DOHH2 (cell line): ENCODE data around the gene GARNL3.

Experiments used
- H3F3A ChIP-seq: fragments of 200-600 bp; sonication (generic), shearing (Covaris generic); 2 replicates; pipeline ENCODE4 v1.6.0; 2016; ENCODE audit warnings: antibody characterized with exemption, mild to moderate bottlenecking; ENCODE audit not compliant: control insufficient read depth, insufficient read depth
- H3K27ac ChIP-seq: fragments of 200-600 bp; sonication (generic); 2 replicates; pipeline ENCODE4 v1.5.1; 2014; ENCODE audit warnings: low read depth, mild to moderate bottlenecking, low read length, moderate library complexity
- H3K27me3 ChIP-seq: fragments of 200-600 bp; sonication (generic); 2 replicates; pipeline ENCODE4 v1.6.1; 2014; ENCODE audit warnings: mild to moderate bottlenecking, low read length, mixed read lengths; ENCODE audit not compliant: control insufficient read depth
- H3K36me3 ChIP-seq: fragments of 200-600 bp; sonication (generic); 2 replicates; pipeline ENCODE4 v1.6.1; 2014; ENCODE audit warnings: mild to moderate bottlenecking, low read length, moderate library complexity, mixed read lengths; ENCODE audit not compliant: control insufficient read depth
- H3K4me1 ChIP-seq: fragments of 200-600 bp; sonication (generic); 2 replicates; pipeline ENCODE4 v1.6.1; 2014; ENCODE audit warnings: mild to moderate bottlenecking, low read length, mixed read lengths; ENCODE audit not compliant: control insufficient read depth
- H3K4me2 ChIP-seq: fragments of 200-600 bp; sonication (generic); 2 replicates; pipeline ENCODE4 v1.6.0; 2014; ENCODE audit warnings: mild to moderate bottlenecking, low read length, moderate library complexity
- H3K4me3 ChIP-seq: fragments of 200-600 bp; sonication (generic); 2 replicates; pipeline ENCODE4 v1.5.1; 2014; ENCODE audit warnings: mild to moderate bottlenecking, low read length, mixed read lengths
- H3K79me2 ChIP-seq: fragments of 200-600 bp; sonication (generic); 2 replicates; pipeline ENCODE4 v1.6.1; 2014; ENCODE audit warnings: mild to moderate bottlenecking, low read length, mixed read lengths; ENCODE audit not compliant: control insufficient read depth
- H3K9me2 ChIP-seq: fragments of 200-600 bp; sonication (generic); replicated peaks from 2 replicates; pipeline ENCODE4 v1.6.1; 2014; ENCODE audit warnings: mild to moderate bottlenecking, low read length, mixed read lengths; ENCODE audit not compliant: control insufficient read depth
- H3K9me3 ChIP-seq: fragments of 200-600 bp; sonication (generic); 2 replicates; pipeline ENCODE4 v1.6.1; 2014; ENCODE audit warnings: antibody characterized with exemption, low read length, mixed read lengths; ENCODE audit not compliant: control insufficient read depth, insufficient read depth
- H4K20me1 ChIP-seq: fragments of 200-600 bp; sonication (generic); 2 replicates; pipeline ENCODE4 v1.6.0; 2014; ENCODE audit warnings: low read depth, mild to moderate bottlenecking, antibody characterized with exemption, low read length, moderate library complexity; ENCODE audit not compliant: control insufficient read depth, insufficient read depth
- EZH2phosphoT487 ChIP-seq: fragments of 200-600 bp; sonication (generic); IDR thresholded peaks from 2 replicates; pipeline ENCODE4 v1.6.1; 2017; ENCODE audit warnings: borderline replicate concordance, mild to moderate bottlenecking, antibody characterized with exemption, low read length, moderate library complexity, mixed read lengths
- TF ChIP-seq, protein P1 (sequence below): fragments of 200-600 bp; sonication (generic); IDR thresholded peaks from one replicate; pipeline ENCODE4 v1.5.1; 2014; ENCODE audit warnings: antibody characterized with exemption, mild to moderate bottlenecking, low read depth, low read length; ENCODE audit not compliant: poor library complexity, severe bottlenecking

Gene GARNL3

DNA sequence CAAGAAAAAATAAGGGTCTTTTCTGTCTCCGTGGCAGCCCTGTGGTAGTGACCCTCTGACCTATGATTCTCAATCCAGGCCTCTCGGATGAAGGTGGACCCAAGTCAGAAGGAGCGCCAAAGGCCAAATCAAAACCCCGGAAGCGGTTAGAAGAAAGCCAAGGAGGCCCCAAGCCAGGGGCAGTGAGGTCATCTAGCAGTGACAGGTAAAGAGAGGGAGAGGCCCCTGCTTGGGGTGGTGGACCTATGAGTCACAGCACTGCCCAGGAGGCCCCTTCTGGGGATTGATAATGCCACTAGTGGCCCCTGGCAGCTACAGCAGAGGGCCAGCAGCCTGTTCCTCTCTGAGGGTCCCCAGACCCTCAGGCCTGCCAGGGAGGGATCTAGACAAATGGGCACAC, 126.0 kb downstream of the GARNL3 start:
- H3K4me3 ChIP-seq: no peak overlapping the region
- TF ChIP-seq, protein P1, sequence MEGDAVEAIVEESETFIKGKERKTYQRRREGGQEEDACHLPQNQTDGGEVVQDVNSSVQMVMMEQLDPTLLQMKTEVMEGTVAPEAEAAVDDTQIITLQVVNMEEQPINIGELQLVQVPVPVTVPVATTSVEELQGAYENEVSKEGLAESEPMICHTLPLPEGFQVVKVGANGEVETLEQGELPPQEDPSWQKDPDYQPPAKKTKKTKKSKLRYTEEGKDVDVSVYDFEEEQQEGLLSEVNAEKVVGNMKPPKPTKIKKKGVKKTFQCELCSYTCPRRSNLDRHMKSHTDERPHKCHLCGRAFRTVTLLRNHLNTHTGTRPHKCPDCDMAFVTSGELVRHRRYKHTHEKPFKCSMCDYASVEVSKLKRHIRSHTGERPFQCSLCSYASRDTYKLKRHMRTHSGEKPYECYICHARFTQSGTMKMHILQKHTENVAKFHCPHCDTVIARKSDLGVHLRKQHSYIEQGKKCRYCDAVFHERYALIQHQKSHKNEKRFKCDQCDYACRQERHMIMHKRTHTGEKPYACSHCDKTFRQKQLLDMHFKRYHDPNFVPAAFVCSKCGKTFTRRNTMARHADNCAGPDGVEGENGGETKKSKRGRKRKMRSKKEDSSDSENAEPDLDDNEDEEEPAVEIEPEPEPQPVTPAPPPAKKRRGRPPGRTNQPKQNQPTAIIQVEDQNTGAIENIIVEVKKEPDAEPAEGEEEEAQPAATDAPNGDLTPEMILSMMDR: no peak
- no peak for TF ChIP-seq EZH2phosphoT487
- H3K4me1 ChIP-seq: no peaks in the 10 kb centered on the region
- no peaks in the 10 kb centered on the region for H3K9me3 ChIP-seq
- 0 out of 2 replicates have a peak, but pooled peaks cover 6% of the 10 kb centered on the region for H3K27me3 ChIP-seq
- no peak overlapping the region for H3K27ac ChIP-seq
- H3K36me3 ChIP-seq: no peaks in the 10 kb centered on the region
- H3K4me2 ChIP-seq: no peak overlapping the region
- no peaks in the 10 kb centered on the region for H3K79me2 ChIP-seq
- H3F3A ChIP-seq: no peaks in the 10 kb centered on the region
- H4K20me1 ChIP-seq: no peaks in the 10 kb centered on the region
- no peaks in the 10 kb centered on the region for H3K9me2 ChIP-seq

DNA sequence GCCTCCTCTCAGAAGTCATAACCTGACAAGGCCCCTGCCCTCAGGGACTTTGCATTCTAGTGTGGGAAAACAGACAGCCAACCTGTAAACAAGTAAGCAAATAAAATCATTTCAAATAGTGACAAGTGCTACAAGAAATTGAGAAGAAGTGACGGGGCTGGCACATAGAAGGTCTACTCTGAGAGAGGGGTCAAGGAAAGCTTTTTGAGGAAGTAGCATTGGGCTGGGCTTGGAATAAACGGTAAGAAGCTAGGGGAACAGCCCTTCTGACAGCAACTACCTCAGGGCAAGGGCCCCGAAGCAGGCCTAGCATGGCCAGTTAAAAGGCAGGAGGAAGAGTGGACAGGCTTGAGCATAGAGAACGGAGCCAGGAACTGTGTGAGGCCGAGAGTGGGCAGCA, 127.6 kb downstream of the GARNL3 start:
- no peak for TF ChIP-seq EZH2phosphoT487
- TF ChIP-seq, protein P1: no peak
- peaks cover 7% of the 10 kb centered on the region for H3K4me1 ChIP-seq
- no peaks in the 10 kb centered on the region for H3K9me3 ChIP-seq
- H3K79me2 ChIP-seq: no peaks in the 10 kb centered on the region
- no peaks in the 10 kb centered on the region for H3F3A ChIP-seq
- no peak overlapping the region for H3K4me3 ChIP-seq
- H3K36me3 ChIP-seq: no peaks in the 10 kb centered on the region
- H4K20me1 ChIP-seq: no peaks in the 10 kb centered on the region
- no peak overlapping the region for H3K4me2 ChIP-seq
- 0 out of 2 replicates have a peak, but pooled peaks cover 6% of the 10 kb centered on the region for H3K27me3 ChIP-seq
- H3K27ac ChIP-seq: no peak overlapping the region
- no peaks in the 10 kb centered on the region for H3K9me2 ChIP-seq

DNA sequence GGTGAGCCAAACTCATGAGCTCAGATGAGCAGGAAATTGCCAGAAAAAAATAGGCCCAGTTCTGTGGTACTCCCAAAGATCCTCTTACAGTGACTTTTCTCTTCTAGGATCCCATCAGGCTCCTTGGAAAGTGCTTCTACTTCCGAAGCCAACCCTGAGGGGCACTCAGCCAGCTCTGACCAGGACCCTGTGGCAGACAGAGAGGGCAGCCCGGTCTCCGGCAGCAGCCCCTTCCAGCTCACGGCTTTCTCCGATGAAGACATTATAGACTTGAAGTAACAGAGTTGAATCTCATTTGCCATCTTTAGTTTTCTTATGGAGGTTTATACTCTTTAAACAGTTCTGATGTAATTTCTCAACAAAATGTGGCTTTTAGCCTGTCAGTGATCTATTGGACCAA, 128.4 kb downstream of the GARNL3 start:
- no peaks in the 10 kb centered on the region for H3K36me3 ChIP-seq
- no peaks in the 10 kb centered on the region for H3K9me2 ChIP-seq
- no peak for TF ChIP-seq EZH2phosphoT487
- TF ChIP-seq, protein P1: no peak
- H3K9me3 ChIP-seq: no peaks in the 10 kb centered on the region
- H3K27ac ChIP-seq: no peak overlapping the region
- no peaks in the 10 kb centered on the region for H4K20me1 ChIP-seq
- peaks cover under 1% of the 10 kb centered on the region for H3K79me2 ChIP-seq
- no peaks in the 10 kb centered on the region for H3F3A ChIP-seq
- H3K4me1 ChIP-seq: peaks cover 8% of the 10 kb centered on the region
- H3K4me3 ChIP-seq: no peak overlapping the region
- H3K27me3 ChIP-seq: 0 out of 2 replicates have a peak, but pooled peaks cover 6% of the 10 kb centered on the region
- no peak overlapping the region for H3K4me2 ChIP-seq
